HG03097 (cell line): ENCODE measurements around the gene CHDH.

Source experiments
- ATAC-seq: cut with Tn5 transposase; IDR thresholded peaks from one replicate; pipeline ENCODE4 v1.9.1; 2021; ENCODE audit not compliant: unreplicated experiment, low FRiP score

CHDH gene

DNA sequence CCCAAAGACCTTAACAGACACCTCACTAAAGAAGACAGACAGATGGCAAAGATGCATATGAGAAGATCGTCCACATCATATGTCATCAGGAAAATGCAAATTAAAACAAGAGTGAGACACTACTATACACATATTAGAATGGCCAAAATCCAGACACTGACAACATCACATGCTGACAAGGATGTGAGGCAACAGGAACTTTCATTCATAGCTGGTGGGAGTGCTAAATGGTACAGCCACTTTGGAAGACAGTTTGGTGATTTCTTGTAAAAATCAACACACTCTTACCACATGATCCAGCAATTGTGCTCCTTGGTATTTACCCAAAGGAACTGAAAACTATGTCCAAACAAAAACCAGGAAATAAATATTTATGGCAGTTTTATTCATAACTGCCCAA, 17.6 kb downstream of the CHDH start:
- ATAC-seq: no peak

DNA sequence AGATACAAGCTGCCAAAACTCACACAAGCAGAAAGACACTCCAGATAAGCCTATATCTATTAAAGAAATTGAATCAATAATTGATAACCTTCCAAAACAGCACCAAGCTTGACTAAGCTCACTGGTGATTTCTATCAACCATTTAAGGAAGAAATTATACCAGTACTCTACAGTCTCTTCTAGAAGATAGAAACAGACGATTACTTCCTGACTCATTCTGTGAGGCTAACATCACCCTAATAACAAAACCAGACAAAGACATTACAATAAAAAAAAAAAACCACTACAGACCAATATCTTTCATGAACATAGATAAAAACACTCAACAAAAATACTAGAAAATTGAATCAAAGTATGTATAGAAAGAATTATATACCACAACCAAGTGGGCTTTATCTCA, 20.2 kb downstream of the CHDH start:
- ATAC-seq: no peak

DNA sequence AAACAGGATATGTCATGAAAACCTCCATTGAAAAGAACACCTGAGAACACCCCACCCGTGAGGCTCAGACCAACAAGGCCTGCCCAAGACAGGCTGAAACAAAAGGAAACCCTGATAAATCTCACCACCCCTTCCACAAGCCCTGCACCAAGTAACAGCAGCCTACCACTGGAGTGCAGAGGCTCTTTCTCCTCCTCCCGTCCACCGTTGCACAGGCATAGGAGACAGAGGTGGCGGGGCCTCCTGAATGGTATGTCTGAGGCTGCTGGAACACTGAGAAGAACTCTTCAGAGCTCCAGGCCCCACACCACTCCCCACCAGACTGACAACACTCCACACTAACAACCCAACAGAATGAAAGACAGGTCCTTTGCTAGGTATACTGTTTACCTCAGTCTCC, 21.4 kb downstream of the CHDH start:
- no peak for ATAC-seq

DNA sequence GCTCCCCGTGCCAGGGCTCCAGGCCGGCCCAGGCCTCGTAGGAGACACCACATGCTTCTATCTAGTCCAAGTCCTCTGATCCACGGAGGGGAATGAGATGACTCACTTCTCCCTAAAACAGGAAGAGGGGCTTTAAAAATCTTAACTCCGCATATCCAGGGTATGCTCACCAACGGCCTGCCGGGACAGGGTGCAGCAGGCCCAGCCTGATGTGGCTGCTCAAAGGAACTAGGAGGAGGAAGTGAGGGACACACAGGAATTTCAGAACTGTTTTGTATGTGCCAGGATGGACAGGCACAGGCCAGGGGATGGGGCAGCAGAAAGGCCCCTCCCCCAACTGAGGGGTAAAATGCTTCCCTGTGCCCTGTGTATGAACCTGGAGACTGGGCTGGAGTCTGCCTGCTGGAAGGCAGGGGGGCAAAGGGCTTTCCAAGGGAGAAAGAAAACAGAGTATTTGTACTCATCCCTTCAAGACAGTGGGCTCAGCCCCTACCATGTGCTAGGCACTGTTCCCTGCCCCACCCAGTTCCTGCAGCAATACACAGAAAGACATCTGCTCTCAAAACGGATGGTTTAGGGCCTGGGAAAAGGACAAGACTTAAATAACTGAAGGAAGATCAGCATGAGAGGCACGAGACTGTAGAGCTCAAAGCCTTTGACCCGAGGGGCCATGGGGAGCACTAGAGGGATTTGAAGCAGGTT, 22.1 kb downstream of the CHDH start:
- ATAC-seq: no peak

DNA sequence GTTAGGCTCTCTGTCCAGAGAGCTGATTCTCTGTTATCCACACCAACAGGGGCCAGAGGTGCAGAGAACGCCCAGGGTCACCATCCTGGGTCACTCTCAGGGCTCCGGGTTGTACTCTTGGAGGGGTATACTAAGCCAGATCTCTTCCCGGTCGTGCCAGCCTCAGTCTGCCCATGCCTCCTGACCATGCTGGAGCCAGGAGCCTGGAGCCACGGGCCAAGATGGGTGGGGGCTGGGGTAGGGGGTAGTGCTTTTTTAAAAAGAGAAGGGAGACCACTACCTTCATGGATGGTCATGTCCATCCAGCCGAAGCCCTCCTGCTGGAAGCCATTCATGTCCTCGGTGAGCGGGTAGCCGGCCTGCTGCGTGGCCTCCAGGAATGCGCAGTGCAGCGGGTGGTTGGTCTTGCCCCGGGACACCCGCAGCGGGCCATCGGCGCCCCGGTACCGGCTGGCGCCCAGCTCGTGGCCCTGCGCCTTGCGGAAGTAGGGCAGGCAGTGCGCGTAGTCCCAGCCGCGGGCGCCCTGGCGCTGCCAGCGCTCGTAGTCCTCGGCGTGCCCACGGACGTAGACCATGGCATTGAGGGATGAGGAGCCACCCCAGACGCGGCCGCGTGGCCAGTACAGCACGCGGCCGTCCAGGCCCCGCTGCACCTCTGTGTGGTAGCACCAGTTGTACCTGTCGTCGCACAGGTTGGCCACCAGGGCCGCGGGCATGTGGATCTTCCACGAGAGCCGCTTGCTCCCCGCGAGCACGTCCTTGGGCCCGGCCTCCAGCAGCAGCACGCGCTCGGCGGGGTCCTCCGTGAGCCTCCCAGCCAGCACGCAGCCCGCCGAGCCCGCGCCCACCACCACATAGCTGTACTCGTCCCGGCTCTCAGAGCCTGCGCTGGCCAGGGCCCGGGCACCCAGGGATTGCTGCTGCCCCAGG, 22.9 kb downstream of the CHDH start:
- ATAC-seq: no peak

DNA sequence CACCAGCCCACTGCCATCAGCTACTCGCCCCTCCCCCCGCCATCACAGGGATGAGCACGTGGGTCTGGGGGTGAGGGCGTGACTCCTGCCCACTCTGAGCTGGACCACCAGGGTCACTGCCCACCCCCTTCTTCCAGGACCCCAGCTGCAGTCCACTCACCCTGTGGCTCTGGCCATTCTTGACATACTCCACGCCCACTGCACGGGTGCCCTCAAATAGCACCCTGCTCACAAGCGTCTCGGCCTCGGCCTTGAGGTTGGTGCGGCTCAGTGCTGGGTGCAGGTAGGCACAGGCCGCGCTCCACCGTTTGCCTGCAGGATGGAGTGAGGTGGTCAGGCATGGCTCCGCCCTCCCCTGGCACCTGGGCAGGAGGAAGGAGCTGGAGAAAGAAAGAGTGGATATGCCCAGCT, 23.9 kb downstream of the CHDH start:
- ATAC-seq: no peak

DNA sequence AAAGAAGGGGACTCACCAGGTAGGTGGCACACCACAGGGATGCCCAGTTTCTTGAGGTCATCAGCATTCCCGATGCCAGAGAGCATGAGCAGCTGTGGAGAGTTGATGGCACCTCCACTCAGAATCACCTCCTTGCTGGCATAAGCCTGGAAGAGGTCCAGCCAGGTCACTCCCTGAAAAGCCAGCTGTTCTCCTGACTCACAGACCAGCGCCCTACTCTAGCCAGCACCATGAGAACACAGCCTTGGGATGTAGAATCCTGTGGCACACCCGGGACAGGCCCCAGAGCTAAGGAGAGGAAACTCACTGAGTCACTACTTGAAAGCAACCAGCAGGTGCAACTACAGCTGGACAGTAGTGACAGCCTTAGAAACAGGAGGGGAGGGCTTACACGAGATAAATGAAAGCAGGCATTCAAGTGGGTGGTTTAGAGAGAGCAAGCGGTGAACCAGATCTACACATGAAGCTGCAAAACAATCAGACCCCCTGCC, 24.5 kb downstream of the CHDH start:
- ATAC-seq: no peak

DNA sequence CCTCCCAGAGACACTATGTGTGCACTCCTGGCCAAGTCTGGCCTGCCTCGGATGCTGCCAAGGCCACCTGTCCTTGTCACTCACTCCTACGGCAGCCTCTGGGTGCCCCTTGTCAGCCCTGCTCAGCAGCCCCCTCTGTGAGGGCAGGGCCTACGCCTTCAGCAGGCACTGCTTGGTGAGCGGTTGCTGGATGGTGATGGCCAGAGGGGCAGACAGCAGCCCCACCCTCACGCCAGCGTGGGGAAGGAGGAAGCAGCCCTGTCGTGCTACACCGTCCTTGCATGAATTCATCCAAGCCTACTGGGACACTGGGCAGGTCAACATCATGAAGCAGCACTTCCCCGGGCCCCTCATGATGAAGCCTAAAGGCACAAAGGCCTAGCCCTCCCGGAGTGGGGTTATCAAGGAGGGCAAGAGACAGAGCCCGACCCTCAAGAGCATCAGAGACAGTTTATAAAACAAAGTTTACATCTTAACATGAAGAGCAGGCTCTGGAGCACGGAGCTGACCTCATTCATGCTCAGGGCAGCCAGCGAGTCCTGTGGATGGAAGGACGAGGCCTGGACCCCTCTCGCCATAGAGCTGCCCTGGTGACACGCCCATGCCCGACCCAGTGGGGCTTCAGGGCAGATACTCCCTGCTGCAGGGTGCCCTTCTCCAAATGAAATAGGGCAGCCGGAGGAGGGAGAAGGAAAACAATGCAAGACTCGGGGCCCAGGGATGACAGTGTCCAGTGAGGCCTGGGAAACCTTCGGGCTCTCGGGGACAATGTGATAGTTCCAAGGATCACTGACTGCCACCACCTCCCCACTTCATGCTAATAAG, 25.3 kb downstream of the CHDH start:
- ATAC-seq: no peak

DNA sequence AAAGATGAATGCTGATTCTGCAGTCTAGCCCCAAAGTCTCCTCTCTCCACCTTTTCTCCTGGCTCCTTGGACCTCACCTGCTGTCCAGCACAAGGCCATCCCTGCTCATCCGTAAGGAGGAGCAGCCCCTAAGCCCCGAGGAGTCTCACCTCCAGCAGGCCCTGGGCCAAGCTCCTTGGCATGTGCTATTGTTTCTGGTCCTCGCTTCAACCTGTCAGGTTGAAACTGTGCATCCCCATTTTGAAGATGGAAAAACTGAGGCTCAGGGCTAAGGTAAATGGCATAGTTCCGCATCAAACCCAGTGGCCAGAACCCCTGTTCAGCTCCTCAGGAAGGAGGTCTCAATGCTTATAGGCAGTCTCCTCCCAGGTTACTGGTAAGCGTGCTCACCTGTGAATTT, 26.1 kb downstream of the CHDH start:
- ATAC-seq: no peak

DNA sequence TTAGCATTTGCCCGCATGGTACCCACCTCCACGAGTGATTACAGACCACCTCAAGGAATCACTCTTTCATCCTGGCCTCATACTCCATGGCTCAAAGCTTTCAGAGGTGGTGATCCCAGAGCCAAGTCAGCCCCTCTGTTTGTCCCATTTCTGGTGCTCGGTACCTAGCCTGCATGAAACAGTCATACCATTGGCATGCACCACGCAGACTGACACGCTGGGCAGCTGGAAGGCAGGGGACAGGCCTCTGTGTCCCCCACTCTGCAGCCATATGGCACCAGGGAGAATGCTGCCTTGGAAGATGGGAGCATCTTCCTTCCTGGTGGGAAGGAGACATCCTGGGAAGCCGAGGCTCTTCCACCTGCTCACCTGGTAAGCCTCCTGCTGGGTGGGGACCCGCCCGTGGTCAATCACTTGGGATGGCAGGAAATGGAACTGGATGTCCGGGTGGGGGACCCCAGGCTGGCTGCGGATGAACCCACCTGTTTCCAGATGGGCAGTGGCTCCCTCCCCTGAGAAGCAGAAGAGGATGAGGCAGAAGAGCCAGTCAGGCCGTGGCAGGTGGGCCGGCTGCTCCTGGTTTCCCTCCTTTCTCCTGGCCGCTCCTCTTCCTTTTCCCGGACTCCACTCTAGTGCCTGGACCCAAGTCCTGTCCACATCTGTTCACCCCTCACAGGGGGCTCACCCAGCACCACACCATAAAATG, 26.9 kb downstream of the CHDH start:
- ATAC-seq: no peak

DNA sequence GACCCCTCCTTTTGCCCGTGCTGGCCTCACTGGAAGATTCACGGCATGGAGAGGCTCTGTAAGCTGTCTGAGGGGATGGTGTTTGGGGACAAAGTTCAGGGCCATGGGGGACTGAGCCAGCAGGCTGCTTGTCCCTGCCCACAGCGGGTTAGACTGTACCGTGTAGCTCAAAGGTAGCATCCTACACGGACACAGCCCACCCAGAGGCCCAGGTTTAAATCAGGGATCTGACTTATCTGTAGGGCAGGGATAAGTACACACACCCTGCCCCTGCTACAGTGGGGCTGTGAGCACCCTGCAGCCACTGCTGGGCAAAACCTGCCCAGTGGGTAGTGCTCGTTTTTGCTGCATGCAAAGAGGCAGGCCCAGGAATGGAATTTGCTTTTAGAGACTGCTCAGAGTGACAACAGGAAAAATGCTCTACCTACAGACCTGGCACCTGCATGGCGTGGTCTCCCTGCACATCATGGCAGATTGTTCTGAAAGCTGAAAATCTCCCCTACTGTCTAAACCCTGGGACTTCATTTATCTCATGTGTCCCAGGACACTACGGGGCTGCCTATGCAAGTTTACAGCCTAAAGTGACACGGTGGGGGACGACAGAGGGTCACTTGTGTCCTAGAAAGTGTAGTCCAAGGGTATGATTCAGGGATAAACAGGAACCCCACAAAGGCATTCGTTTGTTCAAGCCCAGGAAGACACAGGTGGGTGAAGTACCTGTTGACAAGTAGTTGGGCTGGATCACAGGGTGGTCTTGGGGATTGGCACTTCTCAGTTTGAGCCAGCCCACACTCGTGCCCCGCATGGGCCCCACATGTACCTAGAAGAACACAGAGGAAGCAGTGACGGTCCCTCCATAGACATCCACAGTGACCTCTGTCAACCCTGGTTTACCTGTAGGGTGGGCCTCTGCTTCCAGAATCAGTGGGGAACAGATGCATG, 27.7 kb downstream of the CHDH start:
- ATAC-seq: no peak

DNA sequence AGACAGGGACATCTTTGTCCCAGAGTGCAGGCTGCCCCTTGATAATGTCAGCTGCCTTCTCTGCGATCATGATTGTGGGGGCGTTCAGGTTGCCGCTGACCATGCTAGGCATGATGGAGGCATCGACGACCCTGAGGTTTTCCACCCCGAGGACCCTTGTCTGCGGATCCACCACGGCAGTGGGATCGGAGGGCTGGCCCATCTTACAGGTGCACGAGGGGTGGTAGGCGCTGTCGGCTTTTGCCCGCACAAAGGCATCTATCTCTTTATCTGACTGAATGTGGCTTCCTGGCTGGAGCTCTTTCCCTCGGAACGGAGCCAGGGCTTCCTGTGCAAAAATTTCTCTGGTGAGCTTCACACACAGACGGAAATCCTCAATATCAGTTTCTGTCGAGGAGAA, 28.4 kb downstream of the CHDH start:
- ATAC-seq: no peak

DNA sequence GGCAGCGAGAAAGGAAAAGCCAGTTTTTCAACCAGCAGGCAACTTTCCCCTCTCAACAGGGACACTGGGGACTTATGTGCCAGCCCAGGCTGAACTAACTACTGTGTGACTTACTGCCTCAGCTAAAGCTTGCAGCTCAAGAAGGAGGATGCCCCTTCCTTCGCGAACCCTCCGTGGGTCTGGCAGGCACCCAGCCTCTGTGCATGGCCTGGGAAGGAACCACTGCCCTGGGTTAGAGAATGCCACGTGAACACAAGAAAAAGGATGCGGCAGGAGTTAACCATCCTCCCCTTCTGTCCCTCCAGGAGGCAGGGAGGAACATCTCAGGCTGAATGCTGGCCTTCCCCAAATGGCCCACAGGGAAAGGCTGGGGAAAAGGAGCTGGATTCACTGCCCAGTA, 29.0 kb downstream of the CHDH start:
- no peak for ATAC-seq

DNA sequence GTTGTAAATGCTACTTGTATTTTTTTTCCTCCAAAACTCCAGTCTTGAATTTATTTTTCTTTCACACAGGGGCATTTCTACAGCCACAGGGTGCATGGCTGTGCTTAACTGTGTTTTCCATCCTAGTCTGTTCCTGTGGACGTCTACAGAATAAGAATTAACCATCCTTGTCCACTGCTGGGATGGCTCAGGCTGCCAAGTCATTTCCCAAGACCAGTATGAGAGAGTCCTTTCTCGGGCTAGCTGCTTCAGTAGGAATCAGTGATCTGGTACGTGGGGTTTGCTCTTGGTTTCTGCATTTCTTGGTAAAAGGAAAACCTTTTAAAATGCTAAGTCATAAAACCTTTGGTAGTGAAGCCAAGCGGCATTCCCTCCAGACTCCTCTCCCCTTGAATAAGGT, 29.8 kb downstream of the CHDH start:
- ATAC-seq: no peak

DNA sequence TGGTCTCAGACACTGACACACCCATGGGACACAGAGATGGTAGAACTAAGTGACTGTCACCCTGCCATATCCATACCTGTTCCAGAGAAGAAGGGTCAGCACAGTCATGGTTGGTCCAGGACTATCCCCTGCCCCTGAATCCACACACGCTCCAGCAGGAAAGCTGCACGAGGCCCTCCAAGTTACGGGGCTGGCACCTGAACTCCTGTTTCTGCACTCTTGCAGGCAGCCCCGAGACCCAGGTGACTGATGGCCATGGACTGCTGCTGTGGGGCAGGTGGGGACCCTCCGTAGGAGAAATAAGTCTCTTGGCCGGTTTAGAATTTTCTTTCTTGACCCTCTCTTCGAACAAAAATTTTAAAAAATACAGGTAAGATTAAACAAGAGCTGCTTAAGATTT, 30.6 kb downstream of the CHDH start:
- no peak for ATAC-seq

DNA sequence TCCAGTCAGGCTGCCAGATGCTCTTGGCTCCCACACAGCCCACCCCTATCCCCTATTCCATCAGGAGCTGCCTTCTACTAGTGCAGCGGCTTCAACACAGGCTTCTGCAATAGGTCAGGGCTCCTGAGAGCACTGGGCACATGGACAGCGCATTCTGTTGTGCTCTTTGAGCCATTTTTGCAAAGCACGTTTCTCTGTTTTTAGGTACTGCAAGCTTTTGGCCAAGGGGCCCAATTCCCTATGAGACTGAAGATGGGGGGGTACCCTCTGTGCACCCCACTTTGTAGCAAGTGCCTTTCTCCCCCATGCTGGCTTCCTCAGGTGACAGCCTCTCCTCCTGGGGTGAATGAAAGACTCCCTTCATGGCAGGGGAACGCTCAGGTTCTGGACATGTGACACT, 31.2 kb downstream of the CHDH start:
- no peak for ATAC-seq

DNA sequence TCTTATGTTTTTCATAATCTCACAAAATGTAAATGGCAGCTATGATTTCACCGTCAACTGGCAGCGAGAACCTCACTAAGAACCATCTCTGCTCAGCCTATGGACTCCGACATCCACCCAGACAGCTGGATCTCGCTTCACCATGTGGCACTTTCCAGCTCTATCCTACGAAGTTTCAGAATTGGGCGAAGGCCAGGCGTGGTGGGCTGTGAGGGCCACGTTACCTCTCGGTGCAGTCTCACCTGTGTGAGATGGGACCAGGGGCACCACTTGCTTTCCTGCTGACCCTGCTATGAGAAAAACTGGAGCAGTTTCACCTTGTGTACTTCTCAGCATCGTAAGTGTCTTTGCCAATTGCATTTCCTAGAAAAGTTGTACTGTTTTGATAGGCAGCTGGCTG, 32.3 kb downstream of the CHDH start:
- ATAC-seq: no peak

DNA sequence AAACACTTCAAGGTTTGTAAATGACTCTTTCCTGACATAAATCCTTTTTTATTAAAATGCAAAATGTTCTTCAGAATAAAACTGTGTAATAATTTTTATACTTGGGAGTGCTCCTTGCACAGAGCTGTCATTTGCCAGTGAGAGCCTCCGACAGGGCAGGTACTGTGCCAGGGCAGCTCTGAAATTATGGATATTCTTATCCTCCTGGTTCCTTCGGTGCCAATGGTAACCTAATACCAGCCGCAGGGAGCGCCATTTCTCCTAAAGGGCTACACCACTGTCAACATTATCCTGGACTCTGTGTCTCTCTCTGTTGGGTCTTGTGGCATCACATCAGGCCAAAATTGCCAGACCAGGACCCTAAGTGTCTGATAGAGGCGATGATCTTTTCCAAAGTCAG, 33.0 kb downstream of the CHDH start:
- ATAC-seq: no peak

DNA sequence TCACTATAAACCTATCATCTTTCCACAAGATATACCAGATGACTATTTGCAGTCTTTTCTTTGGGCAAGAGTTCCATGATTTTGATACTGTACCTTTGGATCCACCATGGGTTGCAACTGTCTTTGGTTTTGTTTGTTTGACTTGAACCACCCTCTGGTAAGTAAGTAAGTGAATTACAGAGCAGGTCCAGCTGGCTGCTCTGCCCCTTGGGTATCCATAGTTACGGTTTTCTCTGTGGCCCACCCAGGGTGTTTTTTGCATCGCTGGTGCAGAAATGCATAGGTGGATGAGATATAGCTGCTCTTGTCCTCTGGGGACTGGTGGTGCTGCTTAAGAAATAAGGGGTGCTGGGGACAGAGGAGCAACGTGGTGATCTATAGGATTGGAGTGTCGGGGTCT, 33.8 kb downstream of the CHDH start:
- ATAC-seq: no peak
